Ammon's horn (tissue), 1 donor: ENCODE data around the gene PCDH1.

Source experiments
- DNase-seq: peaks from one replicate; pipeline ENCODE4 v3.0.0-alpha.2; 2016; ENCODE audit warnings: low spot score

PCDH1 gene

DNA sequence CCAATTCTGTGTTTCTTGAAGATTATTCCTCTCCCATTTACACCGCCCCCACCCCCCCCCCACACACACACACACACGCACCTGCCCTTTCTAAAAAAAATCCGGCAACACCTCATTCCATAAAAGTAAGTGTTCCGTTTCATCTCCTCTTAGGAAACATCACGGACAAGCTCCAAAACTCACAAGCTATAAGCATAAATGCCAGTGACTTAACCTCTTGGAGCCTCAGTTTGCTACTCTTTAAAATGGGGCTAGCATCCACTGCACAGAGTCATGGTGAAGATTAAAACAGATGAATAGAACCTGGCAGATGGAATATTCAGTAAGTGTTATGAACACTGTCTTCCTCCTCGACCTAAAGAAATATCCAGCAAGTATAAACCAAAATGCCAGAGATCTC lies 70.5 kb downstream of the PCDH1 start:
- DNase-seq, result no peak

DNA sequence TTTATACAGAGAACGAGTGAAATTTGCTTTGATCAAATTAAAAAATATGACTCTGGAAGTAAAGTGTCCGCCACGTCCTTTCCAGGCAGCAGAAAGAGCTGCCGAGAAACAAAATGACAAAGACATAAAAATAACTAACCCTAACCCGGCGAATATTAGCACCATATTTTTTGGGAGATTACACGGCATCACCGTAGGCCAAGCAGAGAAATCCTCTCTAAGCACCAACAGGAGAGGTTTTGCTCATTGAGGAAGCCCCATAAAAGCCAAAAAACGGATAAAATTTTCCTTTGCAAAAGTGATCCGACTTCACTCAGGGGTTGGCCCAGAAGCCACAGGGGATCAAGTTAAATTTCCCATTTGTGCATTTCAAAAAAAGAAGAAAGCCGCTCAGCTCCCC lies 70.9 kb downstream of the PCDH1 start:
- no peak for DNase-seq

DNA sequence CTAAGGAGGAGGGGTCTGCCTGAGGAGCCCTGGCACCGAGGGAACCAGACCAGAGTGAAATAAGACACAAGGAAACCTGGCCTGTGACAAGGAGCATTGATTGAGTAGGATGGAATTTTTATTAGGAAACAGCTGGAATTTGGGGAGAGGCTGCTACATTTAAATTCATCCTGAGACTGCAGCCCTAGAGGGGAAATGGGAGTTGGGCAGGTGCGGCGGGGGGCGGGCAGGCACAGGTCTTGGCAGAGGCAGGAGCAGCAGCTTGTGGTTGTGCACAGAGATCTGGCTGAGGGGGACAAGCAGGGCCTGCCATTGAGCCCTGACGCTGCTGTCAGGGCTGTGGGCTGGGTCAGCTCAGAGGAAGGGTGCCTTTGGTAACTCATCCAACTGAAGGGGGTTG lies 71.6 kb downstream of the PCDH1 start:
- DNase-seq, result no peak

DNA sequence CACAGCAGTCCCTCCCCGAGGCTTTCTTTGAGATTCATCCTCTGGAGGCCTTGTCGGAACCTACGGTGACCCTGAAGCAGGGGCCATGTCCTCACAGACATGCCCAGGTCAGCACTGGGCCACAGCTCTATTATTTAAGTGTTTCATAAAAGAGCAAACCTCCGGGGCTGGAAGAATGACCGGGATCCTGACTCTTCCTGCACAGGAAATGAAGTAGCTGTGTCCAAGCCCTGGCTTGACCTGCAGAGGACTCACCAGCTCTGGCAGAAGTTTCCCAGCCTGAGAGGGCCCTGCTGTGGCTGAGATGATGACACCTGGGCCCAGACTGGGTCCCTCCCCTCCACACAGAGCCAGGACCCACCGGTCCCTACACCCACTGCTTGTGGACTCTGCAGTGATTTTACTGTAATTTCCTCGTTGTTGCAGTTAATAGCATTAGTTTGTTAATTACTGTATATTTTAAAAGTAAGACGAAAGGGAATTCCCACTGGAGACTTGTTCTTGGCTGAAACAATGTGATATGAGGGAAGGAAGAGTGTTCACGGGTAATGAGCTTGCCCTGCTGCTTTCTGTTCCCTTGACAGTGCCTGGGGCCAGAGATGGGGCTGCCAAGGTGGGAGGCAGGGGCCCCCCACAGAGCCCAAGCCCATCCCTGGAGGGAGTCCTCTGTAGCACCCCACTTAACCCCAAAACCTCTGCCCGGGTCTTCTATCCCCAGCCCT lies 72.2 kb downstream of the PCDH1 start:
- DNase-seq, result no peak

DNA sequence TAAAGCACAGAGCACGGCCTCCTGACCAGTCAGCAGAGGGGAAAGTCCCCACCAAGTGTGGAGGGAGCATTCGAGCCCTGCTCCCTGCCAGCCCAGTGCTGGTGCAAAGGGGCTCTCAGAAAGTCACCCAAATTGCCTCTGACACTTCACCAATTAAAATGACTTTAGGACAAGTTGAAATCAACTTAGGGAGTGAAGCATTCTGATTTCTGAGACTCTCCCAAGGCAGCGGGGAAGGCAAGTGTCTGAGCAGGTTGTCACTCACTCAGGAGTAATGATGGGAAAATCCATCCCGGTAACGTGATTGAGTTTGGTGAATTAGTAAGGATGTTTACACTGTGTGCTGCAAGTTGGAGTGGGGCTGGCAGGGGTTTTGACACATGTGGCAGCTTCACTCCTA lies 73.7 kb downstream of the PCDH1 start:
- no peak for DNase-seq
